ENCODE measurements around the gene TERC. TPM values are rescaled to one million over a fixed set of nuclear protein-coding genes. Genes with fewer than 3 reads are reported as not detected.
"Not testable (repeated sequence)": the region's sequence is repeated elsewhere in the genome, so short reads cannot be mapped to it uniquely, and the experiment has no call there.

The TERC gene
- total and polyA plus RNA-seq, 4 experiments from 2014 or later: 0.53 to 15.7 (median 15.6) TPM; not detected in 1

DNA sequence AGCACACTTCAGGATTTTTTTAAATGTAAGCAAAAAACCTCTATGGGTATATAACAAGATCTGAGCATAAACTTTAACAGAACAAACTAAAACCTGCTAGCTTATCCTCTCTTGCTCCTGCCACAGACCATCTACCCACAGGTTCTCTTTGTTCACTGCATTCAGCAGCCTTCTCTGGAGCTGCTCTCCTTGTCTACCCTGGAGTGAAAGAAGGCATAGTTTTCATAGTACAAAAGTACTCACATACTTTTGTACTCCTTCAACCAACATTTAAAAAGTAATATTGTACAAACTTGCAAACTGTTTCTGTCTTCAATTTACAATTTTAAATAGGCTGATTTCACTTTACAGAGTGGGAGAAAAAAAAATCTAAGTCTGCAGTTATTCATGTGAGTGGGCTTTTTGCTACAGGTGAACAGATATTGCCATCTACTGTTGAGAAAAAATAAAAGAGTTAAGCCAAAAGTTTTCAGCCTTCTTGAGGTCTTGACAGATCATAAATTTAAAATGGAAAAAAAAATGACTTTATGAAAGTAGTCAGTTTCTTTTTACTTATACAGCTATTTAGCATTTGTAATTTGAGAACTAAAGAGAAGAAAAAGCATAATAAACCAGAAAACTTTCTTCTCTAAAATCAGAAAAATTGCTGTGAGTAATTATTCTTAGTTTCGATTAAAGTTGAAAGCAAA is 20.4 kb downstream of the TERC start:
- no peak overlapping the region for H3K4me3 ChIP-seq (ENCODE audit: low read length in 2 of 2)
- DNase-seq: no peak
- Mint-ChIP-seq H3K27ac (no peak overlapping the region), H3K4me1 (peaks cover 0 to 4% (median 0%) of the 10 kb centered on the region in 4 donors), H3K9me3 (no peaks in the 10 kb centered on the region), H3K27me3 (peaks cover 23 to 29% of the 10 kb centered on the region in 2 donors), H3K36me3 (no peaks in the 10 kb centered on the region), H3K4me3 (no peak overlapping the region)
- H3K27ac ChIP-seq (ENCODE audit: low read depth, low read length): no peak overlapping the region
- no peaks in the 10 kb centered on the region for H3K4me1 ChIP-seq (ENCODE audit: insufficient read depth, low read length)
- intact Hi-C loops (cut with micrococcal nuclease): loop anchor here (5.0 to 10.0 kb wide), 2 partner anchors 597 to 880 kb away; no protein-coding TSS in a partner anchor
- ChIA-PET CTCF (ENCODE audit: partially characterized antibody) (interaction anchor here (1.2 to 1.9 kb wide), 2 partner anchors 597 to 879 kb away, joined by 4 to 5 read pairs; no protein-coding TSS in a partner anchor), POLR2A (ENCODE audit: partially characterized antibody) (no interaction called here)
- no peaks in the 10 kb centered on the region for H3K27me3 ChIP-seq (ENCODE audit: insufficient read depth, low read length)
- no peaks in the 10 kb centered on the region for H3K9me3 ChIP-seq (ENCODE audit: control insufficient read depth in 1 of 2, low read length in 2 of 2)
- no peaks in the 10 kb centered on the region for H3K36me3 ChIP-seq (ENCODE audit: insufficient read depth, low read length)

DNA sequence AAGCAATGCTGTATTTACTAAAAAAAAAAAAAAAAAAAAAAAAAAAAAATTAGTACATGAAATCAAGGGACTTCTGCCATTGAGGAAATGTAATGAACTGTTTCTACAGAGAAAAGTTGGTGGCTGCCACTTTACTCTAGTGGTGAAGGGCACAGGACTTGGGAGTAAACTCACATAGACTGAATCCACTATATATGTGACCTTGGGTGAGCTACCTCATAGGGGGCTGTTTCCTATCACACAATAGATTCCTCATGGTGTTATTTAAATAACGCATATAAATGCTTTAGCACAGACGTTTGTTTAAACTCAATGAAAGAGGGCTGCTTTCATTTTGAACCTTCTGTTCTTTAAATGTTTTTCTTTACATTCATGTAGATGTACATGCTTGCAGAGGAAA is 25.8 kb downstream of the TERC start:
- no peaks in the 10 kb centered on the region for H3K4me1 Mint-ChIP-seq
- peaks cover 10 to 12% of the 10 kb centered on the region in 2 donors for H3K27me3 Mint-ChIP-seq
- Histone ChIP-seq H3K4me1 (ENCODE audit: insufficient read depth, low read length) (no peaks in the 10 kb centered on the region), H3K27me3 (ENCODE audit: insufficient read depth, low read length) (no peaks in the 10 kb centered on the region), H3K27ac (ENCODE audit: low read depth, low read length) (no peak overlapping the region), H3K9me3 (ENCODE audit: control insufficient read depth in 1 of 2, low read length in 2 of 2) (no peaks in the 10 kb centered on the region), H3K36me3 (ENCODE audit: insufficient read depth, low read length) (no peaks in the 10 kb centered on the region), H3K4me3 (ENCODE audit: low read length in 2 of 2) (no peak overlapping the region)
- POLR2A ChIA-PET (ENCODE audit: partially characterized antibody): interaction anchor here (0.8 kb wide), 1 partner anchor 25 kb away, joined by 3 read pairs; no protein-coding TSS in a partner anchor
- CTCF ChIA-PET (ENCODE audit: partially characterized antibody): no interaction called here
- no peak overlapping the region for H3K27ac Mint-ChIP-seq
- no peak for DNase-seq
- peaks cover 4 to 30% (median 16%) of the 10 kb centered on the region in 8 donors for H3K9me3 Mint-ChIP-seq
- peaks cover 0 to 1% of the 10 kb centered on the region in 2 donors for H3K36me3 Mint-ChIP-seq
- H3K4me3 Mint-ChIP-seq: no peak overlapping the region
- intact Hi-C loops (cut with micrococcal nuclease): no loop called here

GRCh38 chr3:169731857-169732256 is 33.0 kb downstream of the TERC start:
- H3K36me3 ChIP-seq (ENCODE audit: insufficient read depth, low read length); intact Hi-C loops (cut with micrococcal nuclease); DNase-seq; POLR2A ChIA-PET (ENCODE audit: partially characterized antibody); H3K36me3 Mint-ChIP-seq; H3K27ac ChIP-seq (ENCODE audit: low read depth, low read length); H3K9me3 ChIP-seq (ENCODE audit: control insufficient read depth in 1 of 2, low read length in 2 of 2); H3K27ac Mint-ChIP-seq; H3K4me1 ChIP-seq (ENCODE audit: insufficient read depth, low read length); H3K4me3 ChIP-seq (ENCODE audit: low read length in 2 of 2); H3K4me3 Mint-ChIP-seq; H3K27me3 ChIP-seq (ENCODE audit: insufficient read depth, low read length); H3K4me1 Mint-ChIP-seq: not testable (repeated sequence)
- Mint-ChIP-seq H3K9me3 (peaks cover 11 to 64% (median 39%) of the 10 kb centered on the region in 8 donors), H3K27me3 (peaks cover 38 to 42% of the 10 kb centered on the region in 2 donors)
- CTCF ChIA-PET (ENCODE audit: partially characterized antibody): interaction anchor here (0.6 to 1.6 kb wide), 2 partner anchors 583 to 1080 kb away, joined by 3 to 4 read pairs; no protein-coding TSS in a partner anchor

- Histone ChIP-seq H3K4me3 (ENCODE audit: low read length in 2 of 2) (no peak overlapping the region), H3K27ac (ENCODE audit: low read depth, low read length) (no peak overlapping the region), H3K9me3 (ENCODE audit: control insufficient read depth in 1 of 2, low read length in 2 of 2) (no peaks in the 10 kb centered on the region), H3K36me3 (ENCODE audit: insufficient read depth, low read length) (no peaks in the 10 kb centered on the region), H3K27me3 (ENCODE audit: insufficient read depth, low read length) (no peaks in the 10 kb centered on the region), H3K4me1 (ENCODE audit: insufficient read depth, low read length) (no peaks in the 10 kb centered on the region)
- H3K36me3 Mint-ChIP-seq: no peaks in the 10 kb centered on the region
- H3K4me1 Mint-ChIP-seq: no peaks in the 10 kb centered on the region
- H3K9me3 Mint-ChIP-seq: peaks cover 0 to 20% (median 10%) of the 10 kb centered on the region in 8 donors
- H3K4me3 Mint-ChIP-seq: no peak overlapping the region
- ChIA-PET CTCF (ENCODE audit: partially characterized antibody) (no interaction called here), POLR2A (ENCODE audit: partially characterized antibody) (no interaction called here)
- no peak for DNase-seq
- peaks cover 17 to 27% of the 10 kb centered on the region in 2 donors for H3K27me3 Mint-ChIP-seq
- H3K27ac Mint-ChIP-seq: no peak overlapping the region
- intact Hi-C loops (cut with micrococcal nuclease): no loop called here
Observed at GRCh38 chr3:169722724-169723123, 42.1 kb downstream of the TERC start.

DNA sequence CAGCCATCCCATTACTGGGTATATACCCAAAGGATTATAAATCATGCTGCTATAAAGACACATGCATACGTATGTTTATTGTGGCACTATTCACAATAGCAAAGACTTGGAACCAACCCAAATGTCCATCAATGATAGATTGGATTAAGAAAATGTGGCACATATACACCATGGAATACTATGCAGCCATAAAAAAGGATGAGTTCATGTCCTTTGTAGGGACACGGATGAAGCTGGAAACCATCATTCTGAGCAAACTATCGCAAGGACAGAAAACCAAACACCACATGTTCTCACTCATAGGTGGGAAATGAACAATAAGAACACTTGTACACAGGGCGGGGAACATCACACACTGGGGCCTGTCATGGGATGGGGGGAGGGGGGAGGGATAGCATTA is 46.4 kb downstream of the TERC start:
- H3K4me1 Mint-ChIP-seq; H3K36me3 Mint-ChIP-seq; CTCF ChIA-PET (ENCODE audit: partially characterized antibody); H3K4me3 Mint-ChIP-seq; H3K4me1 ChIP-seq (ENCODE audit: insufficient read depth, low read length); intact Hi-C loops (cut with micrococcal nuclease); DNase-seq; POLR2A ChIA-PET (ENCODE audit: partially characterized antibody); H3K27ac Mint-ChIP-seq; H3K36me3 ChIP-seq (ENCODE audit: insufficient read depth, low read length); H3K27me3 ChIP-seq (ENCODE audit: insufficient read depth, low read length); H3K4me3 ChIP-seq (ENCODE audit: low read length in 2 of 2); H3K27ac ChIP-seq (ENCODE audit: low read depth, low read length); H3K9me3 ChIP-seq (ENCODE audit: control insufficient read depth in 1 of 2, low read length in 2 of 2): not testable (repeated sequence)
- H3K27me3 Mint-ChIP-seq: peaks cover 25 to 35% of the 10 kb centered on the region in 2 donors
- peaks cover 0 to 20% (median 12%) of the 10 kb centered on the region in 8 donors for H3K9me3 Mint-ChIP-seq

Other genes starting within 250 kb of the TERC start
- not detected for gene MECOM, start 101.3 kb downstream of the TERC start, total RNA-seq
- under 1 TPM in 1 of 2 donors, not detected in 1; 0.80 TPM for gene MECOM, start 101.3 kb downstream of the TERC start, polyA plus RNA-seq
- under 1 TPM in 1 of 2 experiments, not detected in 1; 0.17 TPM for gene ACTRT3, start 4.5 kb upstream of the TERC start, total RNA-seq
- gene ACTRT3, start 4.5 kb upstream of the TERC start, polyA plus RNA-seq: under 1 TPM in 1 of 2 donors, not detected in 1; 0.09 TPM
- gene MYNN, start 8.3 kb upstream of the TERC start, total RNA-seq: 10 to 100 TPM; 21.1 to 23.0 TPM
- gene MYNN, start 8.3 kb upstream of the TERC start, polyA plus RNA-seq: 10 to 100 TPM; 11.6 to 15.9 TPM
- not detected for gene LRRIQ4, start 47.8 kb upstream of the TERC start, total RNA-seq
- not detected for gene LRRIQ4, start 47.8 kb upstream of the TERC start, polyA plus RNA-seq
- under 1 TPM; 0.33 to 0.47 TPM for gene LRRC34, start 47.8 kb upstream of the TERC start, total RNA-seq
- under 1 TPM; 0.38 to 0.98 TPM for gene LRRC34, start 47.8 kb upstream of the TERC start, polyA plus RNA-seq
- gene LRRC31, start 104.9 kb upstream of the TERC start, total RNA-seq: not detected
- not detected for gene LRRC31, start 104.9 kb upstream of the TERC start, polyA plus RNA-seq
- not detected for gene SAMD7, start 146.5 kb upstream of the TERC start, total RNA-seq
- not detected for gene SAMD7, start 146.5 kb upstream of the TERC start, polyA plus RNA-seq
- 100 to 1,000 TPM; 127 to 136 TPM for gene SEC62, start 201.7 kb upstream of the TERC start, total RNA-seq
- gene SEC62, start 201.7 kb upstream of the TERC start, polyA plus RNA-seq: 100 to 1,000 TPM; 153 to 180 TPM

Measured in CD4-positive, alpha-beta memory T cell (primary cell).